SK-N-SH treated with all-trans-retinoic acid at 6 μM for 48 hours (cell line): Measurements from ENCODE around the gene PPP2R2C.

ENCODE experiments used
- ATAC-seq: fragments of 200-7000 bp; cut with Tn5 transposase; 3 replicates; pipeline ENCODE4 v1.9.1; 2020; ENCODE audit warnings: mild to moderate bottlenecking, moderate library complexity
- ARNTL ChIP-seq: fragments of 450-650 bp; formaldehyde crosslinking; IDR thresholded peaks from 2 replicates; pipeline ENCODE4 v1.5.0; 2020; ENCODE audit warnings: low read depth, mild to moderate bottlenecking, moderate library complexity, borderline replicate concordance
- CSDC2 ChIP-seq: fragments of 250-450 bp; sonication (Bioruptor Pico); IDR thresholded peaks from 2 replicates; pipeline ENCODE4 v1.5.0; 2020; ENCODE audit warnings: mild to moderate bottlenecking, moderate library complexity
- ESRRG ChIP-seq: fragments of 250-450 bp; sonication (Bioruptor Pico); IDR thresholded peaks from 2 replicates; pipeline ENCODE4 v1.6.1; 2021; ENCODE audit warnings: mild to moderate bottlenecking
- GLIS3 ChIP-seq: fragments of 250-450 bp; sonication (Bioruptor Pico); IDR thresholded peaks from 2 replicates; pipeline ENCODE4 v1.5.0; 2020; ENCODE audit warnings: mild to moderate bottlenecking, moderate library complexity
- ISL1 ChIP-seq: fragments of 250-450 bp; sonication (Bioruptor Pico); IDR thresholded peaks from 2 replicates; pipeline ENCODE4 v2.1.2; 2022; ENCODE audit warnings: mild to moderate bottlenecking, moderate library complexity
- OSR1 ChIP-seq: fragments of 250-450 bp; sonication (Bioruptor Pico); IDR thresholded peaks from 2 replicates; pipeline ENCODE4 v1.8.0; 2022; ENCODE audit warnings: moderate library complexity, mild to moderate bottlenecking, inconsistent platforms
- PPARA ChIP-seq: fragments of 250-450 bp; sonication (Bioruptor Pico); IDR thresholded peaks from 2 replicates; pipeline ENCODE4 v1.5.0; 2020; ENCODE audit warnings: mild to moderate bottlenecking, borderline replicate concordance
- RARB ChIP-seq: fragments of 250-450 bp; sonication (Bioruptor Pico); IDR thresholded peaks from 2 replicates; pipeline ENCODE4 v1.8.0; 2021; ENCODE audit warnings: mild to moderate bottlenecking, moderate library complexity
- SNAI2 ChIP-seq: fragments of 250-450 bp; sonication (Bioruptor Pico); IDR thresholded peaks from 2 replicates; pipeline ENCODE4 v1.5.0; 2020; ENCODE audit warnings: mild to moderate bottlenecking, moderate library complexity
- TOX ChIP-seq: fragments of 250-450 bp; sonication (Bioruptor Pico); IDR thresholded peaks from 2 replicates; pipeline ENCODE4 v1.8.0; 2021; ENCODE audit warnings: mild to moderate bottlenecking, moderate library complexity, borderline replicate concordance
- ZC3H10 ChIP-seq: fragments of 250-450 bp; sonication (Bioruptor Pico); IDR thresholded peaks from 2 replicates; pipeline ENCODE4 v1.5.1; 2021; ENCODE audit warnings: mild to moderate bottlenecking, moderate library complexity
- ZFP3 ChIP-seq: fragments of 250-450 bp; sonication (Bioruptor Pico); IDR thresholded peaks from 2 replicates; pipeline ENCODE4 v1.5.0; 2020; ENCODE audit warnings: mild to moderate bottlenecking, moderate library complexity
- ZFP30 ChIP-seq: fragments of 450-650 bp; formaldehyde crosslinking; IDR thresholded peaks from 2 replicates; pipeline ENCODE4 v1.5.0; 2022; ENCODE audit warnings: mild to moderate bottlenecking, moderate library complexity
- ZNF565 ChIP-seq: fragments of 450-650 bp; formaldehyde crosslinking; conservative IDR thresholded peaks from 2 replicates; pipeline ENCODE4 v1.5.0; 2020; ENCODE audit warnings: low read depth, mild to moderate bottlenecking, moderate library complexity
- ZNF70 ChIP-seq: fragments of 450-650 bp; formaldehyde crosslinking; IDR thresholded peaks from 2 replicates; pipeline ENCODE4 v1.5.0; 2020; ENCODE audit warnings: mild to moderate bottlenecking, moderate library complexity
- ZNF8 ChIP-seq: fragments of 450-650 bp; formaldehyde crosslinking; IDR thresholded peaks from 2 replicates; pipeline ENCODE4 v1.5.0; 2020; ENCODE audit warnings: mild to moderate bottlenecking, moderate library complexity
- TF ChIP-seq, protein P1 (sequence below): fragments of 250-450 bp; sonication (Bioruptor Pico); IDR thresholded peaks from 2 replicates; pipeline ENCODE4 v1.5.1; 2021; ENCODE audit warnings: mild to moderate bottlenecking, moderate library complexity
- TF ChIP-seq, protein P2 (sequence below): fragments of 250-450 bp; sonication (Bioruptor Pico); IDR thresholded peaks from 2 replicates; pipeline ENCODE4 v1.8.0; 2020; ENCODE audit warnings: mild to moderate bottlenecking, moderate library complexity, borderline replicate concordance
- TF ChIP-seq, protein P3 (sequence below): fragments of 250-450 bp; sonication (Bioruptor Pico); IDR thresholded peaks from 2 replicates; pipeline ENCODE4 v1.5.1; 2020; ENCODE audit warnings: low read depth, mild to moderate bottlenecking, moderate library complexity
- TF ChIP-seq, protein P4 (sequence below): fragments of 250-450 bp; sonication (Bioruptor Pico); IDR thresholded peaks from 2 replicates; pipeline ENCODE4 v1.5.0; 2020; ENCODE audit warnings: mild to moderate bottlenecking, moderate library complexity
- TF ChIP-seq, protein P5 (sequence below): fragments of 250-450 bp; sonication (Bioruptor Pico); IDR thresholded peaks from 2 replicates; pipeline ENCODE4 v1.8.0; 2021; ENCODE audit warnings: low read depth, mild to moderate bottlenecking, moderate library complexity, borderline replicate concordance

Gene PPP2R2C

DNA sequence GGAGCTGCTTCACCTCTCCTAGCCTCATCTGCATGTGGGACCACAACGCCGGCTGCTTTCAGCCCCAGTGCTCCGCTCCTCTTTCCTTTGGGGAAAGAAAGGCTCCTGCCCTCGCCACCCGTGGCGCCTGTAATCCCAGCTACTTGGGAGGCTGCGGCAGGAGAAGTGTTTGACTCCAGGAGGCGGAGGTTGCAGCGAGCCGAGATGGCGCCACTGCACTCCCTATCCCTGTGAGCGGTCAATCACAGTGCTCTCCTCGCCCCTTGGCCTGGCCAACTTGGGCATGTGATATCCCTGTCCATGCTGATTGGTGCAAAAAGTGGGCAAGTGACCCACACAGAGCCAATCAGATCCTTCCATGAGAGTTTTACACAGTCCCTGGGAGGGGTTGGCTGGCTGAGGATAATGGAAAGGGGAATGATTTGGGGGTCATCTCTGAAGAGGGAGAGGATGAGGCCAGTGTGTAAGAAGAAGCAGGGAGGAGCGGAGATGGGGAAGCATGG is 146.6 kb downstream of the PPP2R2C start:
- TF ChIP-seq ZNF70 (CRISPR knock-in tag) (no peak), ARNTL (no peak), CSDC2 (CRISPR knock-in tag) (no peak), ZC3H10 (CRISPR knock-in tag) (no peak), ZNF8 (no peak), ESRRG (CRISPR knock-in tag) (no peak), OSR1 (CRISPR knock-in tag) (no peak), ZNF565 (CRISPR knock-in tag) (no peak), PPARA (no peak), GLIS3 (CRISPR knock-in tag) (no peak), SNAI2 (CRISPR knock-in tag) (no peak)
- TF ChIP-seq, protein P1, sequence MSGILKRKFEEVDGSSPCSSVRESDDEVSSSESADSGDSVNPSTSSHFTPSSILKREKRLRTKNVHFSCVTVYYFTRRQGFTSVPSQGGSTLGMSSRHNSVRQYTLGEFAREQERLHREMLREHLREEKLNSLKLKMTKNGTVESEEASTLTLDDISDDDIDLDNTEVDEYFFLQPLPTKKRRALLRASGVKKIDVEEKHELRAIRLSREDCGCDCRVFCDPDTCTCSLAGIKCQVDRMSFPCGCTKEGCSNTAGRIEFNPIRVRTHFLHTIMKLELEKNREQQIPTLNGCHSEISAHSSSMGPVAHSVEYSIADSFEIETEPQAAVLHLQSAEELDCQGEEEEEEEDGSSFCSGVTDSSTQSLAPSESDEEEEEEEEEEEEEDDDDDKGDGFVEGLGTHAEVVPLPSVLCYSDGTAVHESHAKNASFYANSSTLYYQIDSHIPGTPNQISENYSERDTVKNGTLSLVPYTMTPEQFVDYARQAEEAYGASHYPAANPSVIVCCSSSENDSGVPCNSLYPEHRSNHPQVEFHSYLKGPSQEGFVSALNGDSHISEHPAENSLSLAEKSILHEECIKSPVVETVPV (CRISPR knock-in tag), result no peak
- TF ChIP-seq, protein P2, sequence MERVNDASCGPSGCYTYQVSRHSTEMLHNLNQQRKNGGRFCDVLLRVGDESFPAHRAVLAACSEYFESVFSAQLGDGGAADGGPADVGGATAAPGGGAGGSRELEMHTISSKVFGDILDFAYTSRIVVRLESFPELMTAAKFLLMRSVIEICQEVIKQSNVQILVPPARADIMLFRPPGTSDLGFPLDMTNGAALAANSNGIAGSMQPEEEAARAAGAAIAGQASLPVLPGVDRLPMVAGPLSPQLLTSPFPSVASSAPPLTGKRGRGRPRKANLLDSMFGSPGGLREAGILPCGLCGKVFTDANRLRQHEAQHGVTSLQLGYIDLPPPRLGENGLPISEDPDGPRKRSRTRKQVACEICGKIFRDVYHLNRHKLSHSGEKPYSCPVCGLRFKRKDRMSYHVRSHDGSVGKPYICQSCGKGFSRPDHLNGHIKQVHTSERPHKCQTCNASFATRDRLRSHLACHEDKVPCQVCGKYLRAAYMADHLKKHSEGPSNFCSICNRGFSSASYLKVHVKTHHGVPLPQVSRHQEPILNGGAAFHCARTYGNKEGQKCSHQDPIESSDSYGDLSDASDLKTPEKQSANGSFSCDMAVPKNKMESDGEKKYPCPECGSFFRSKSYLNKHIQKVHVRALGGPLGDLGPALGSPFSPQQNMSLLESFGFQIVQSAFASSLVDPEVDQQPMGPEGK (CRISPR knock-in tag), result no peak
- TF ChIP-seq, protein P3, sequence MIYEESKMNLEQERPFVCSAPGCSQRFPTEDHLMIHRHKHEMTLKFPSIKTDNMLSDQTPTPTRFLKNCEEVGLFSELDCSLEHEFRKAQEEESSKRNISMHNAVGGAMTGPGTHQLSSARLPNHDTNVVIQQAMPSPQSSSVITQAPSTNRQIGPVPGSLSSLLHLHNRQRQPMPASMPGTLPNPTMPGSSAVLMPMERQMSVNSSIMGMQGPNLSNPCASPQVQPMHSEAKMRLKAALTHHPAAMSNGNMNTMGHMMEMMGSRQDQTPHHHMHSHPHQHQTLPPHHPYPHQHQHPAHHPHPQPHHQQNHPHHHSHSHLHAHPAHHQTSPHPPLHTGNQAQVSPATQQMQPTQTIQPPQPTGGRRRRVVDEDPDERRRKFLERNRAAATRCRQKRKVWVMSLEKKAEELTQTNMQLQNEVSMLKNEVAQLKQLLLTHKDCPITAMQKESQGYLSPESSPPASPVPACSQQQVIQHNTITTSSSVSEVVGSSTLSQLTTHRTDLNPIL, result no peak
- TF ChIP-seq, protein P4, sequence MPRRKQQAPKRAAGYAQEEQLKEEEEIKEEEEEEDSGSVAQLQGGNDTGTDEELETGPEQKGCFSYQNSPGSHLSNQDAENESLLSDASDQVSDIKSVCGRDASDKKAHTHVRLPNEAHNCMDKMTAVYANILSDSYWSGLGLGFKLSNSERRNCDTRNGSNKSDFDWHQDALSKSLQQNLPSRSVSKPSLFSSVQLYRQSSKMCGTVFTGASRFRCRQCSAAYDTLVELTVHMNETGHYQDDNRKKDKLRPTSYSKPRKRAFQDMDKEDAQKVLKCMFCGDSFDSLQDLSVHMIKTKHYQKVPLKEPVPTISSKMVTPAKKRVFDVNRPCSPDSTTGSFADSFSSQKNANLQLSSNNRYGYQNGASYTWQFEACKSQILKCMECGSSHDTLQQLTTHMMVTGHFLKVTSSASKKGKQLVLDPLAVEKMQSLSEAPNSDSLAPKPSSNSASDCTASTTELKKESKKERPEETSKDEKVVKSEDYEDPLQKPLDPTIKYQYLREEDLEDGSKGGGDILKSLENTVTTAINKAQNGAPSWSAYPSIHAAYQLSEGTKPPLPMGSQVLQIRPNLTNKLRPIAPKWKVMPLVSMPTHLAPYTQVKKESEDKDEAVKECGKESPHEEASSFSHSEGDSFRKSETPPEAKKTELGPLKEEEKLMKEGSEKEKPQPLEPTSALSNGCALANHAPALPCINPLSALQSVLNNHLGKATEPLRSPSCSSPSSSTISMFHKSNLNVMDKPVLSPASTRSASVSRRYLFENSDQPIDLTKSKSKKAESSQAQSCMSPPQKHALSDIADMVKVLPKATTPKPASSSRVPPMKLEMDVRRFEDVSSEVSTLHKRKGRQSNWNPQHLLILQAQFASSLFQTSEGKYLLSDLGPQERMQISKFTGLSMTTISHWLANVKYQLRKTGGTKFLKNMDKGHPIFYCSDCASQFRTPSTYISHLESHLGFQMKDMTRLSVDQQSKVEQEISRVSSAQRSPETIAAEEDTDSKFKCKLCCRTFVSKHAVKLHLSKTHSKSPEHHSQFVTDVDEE (CRISPR knock-in tag), result no peak
- TF ChIP-seq, protein P5, sequence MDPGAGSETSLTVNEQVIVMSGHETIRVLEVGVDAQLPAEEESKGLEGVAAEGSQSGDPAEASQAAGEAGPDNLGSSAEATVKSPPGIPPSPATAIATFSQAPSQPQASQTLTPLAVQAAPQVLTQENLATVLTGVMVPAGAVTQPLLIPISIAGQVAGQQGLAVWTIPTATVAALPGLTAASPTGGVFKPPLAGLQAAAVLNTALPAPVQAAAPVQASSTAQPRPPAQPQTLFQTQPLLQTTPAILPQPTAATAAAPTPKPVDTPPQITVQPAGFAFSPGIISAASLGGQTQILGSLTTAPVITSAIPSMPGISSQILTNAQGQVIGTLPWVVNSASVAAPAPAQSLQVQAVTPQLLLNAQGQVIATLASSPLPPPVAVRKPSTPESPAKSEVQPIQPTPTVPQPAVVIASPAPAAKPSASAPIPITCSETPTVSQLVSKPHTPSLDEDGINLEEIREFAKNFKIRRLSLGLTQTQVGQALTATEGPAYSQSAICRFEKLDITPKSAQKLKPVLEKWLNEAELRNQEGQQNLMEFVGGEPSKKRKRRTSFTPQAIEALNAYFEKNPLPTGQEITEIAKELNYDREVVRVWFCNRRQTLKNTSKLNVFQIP (CRISPR knock-in tag), result no peak
- no peak for ATAC-seq

DNA sequence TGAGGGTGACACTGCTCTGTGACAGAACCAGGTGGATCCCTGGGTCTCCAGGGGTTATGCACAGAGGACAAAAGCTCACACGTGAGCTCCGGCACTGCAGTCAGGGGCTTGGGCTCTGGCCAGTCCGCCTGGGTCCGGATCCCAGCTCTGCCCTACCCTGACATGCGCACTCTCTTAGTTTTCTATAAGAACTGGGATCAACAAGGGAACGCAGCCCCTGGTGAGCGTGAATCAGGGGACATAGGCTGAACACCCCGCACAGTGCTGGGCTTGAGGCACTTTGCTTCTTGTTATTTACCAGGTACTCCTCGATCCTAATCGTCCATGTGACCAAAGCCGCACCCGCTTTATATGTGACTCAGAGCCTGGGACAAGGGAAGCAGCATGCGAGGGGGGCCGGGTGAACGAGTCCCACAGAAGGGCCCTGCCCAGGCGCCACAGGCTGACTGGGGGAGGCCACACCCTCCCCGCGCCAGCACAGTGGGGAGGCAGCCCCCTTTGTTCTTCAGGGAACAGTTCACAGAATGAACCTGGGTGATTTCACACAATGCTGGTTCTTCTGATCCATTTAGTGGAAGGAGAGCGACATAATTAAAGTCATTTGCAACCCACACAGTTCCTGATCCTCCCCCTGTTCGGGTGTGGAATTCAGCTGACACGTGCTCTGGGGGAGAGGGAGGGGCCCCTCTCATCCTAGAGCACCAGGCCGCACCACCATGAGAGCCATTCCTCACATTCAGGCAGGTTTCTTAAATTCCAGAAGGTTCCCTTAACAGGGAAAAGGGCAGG is 147.2 kb downstream of the PPP2R2C start:
- no peak for ATAC-seq
- TF ChIP-seq PPARA (no peak), TOX (CRISPR knock-in tag) (no peak), ARNTL (no peak), ZFP3 (CRISPR knock-in tag) (no peak), ZNF70 (CRISPR knock-in tag) (no peak), ESRRG (CRISPR knock-in tag) (no peak), ISL1 (CRISPR knock-in tag) (no peak), ZFP30 (CRISPR knock-in tag) (no peak), OSR1 (CRISPR knock-in tag) (no peak), ZNF8 (no peak), GLIS3 (CRISPR knock-in tag) (no peak), CSDC2 (CRISPR knock-in tag) (no peak), ZNF565 (CRISPR knock-in tag) (no peak), RARB (CRISPR knock-in tag) (no peak)
- TF ChIP-seq, protein P2 (CRISPR knock-in tag), result no peak
- TF ChIP-seq, protein P1 (CRISPR knock-in tag), result no peak
- TF ChIP-seq, protein P3, result no peak
